ENCODE results near the gene ETV1. TPM values are rescaled to one million over a fixed set of nuclear protein-coding genes. Genes with fewer than 3 reads are reported as not detected.

ETV1 gene
- total and polyA plus RNA-seq, 9 of the 15 experiments (the other 6 are each of a cell fraction or from before 2014, with no cell fraction given), result 7.2 to 27.4 (median 14.0) TPM

DNA sequence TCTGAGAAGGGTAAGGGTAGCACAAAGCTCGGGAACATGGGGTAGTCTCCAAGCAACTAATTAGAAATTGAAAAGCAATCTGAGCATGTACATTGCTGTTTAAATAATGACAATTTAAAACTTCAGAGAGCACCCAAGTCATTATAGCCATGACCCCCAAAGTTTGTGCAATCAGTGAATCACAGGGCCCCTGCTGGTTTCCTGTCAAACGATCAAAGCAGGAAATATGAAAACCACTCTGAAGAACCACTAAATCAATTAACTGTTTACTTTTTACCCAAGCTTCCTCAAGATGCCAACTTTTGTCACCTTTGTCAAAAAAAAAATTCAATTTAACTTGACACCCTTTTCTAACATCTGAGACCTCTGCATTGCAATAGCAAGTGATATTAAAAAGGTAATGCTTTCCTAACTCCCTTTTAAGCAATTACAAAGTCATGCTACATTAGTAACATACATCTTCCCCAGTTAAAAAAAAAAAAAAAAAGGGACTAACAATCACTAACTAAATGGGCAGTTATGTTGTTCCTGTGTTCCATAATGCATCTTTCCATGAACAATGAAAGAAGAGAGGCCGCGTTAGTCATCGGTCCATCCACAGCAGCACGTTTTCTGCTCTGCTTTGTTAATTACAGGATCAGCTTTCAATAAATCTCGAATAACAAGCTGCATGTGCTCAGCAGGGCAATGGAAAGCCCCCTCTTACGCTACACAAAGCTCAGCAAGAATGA lies 80.6 kb downstream of the ETV1 start:
- 75% methylated on average over 8 of the region's 8 CpGs for WGBS (ENCODE audit: insufficient coverage, low coverage, missing lambda C conversion rate)
- TF ChIP-seq, protein P1, sequence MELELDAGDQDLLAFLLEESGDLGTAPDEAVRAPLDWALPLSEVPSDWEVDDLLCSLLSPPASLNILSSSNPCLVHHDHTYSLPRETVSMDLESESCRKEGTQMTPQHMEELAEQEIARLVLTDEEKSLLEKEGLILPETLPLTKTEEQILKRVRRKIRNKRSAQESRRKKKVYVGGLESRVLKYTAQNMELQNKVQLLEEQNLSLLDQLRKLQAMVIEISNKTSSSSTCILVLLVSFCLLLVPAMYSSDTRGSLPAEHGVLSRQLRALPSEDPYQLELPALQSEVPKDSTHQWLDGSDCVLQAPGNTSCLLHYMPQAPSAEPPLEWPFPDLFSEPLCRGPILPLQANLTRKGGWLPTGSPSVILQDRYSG (tag; conservative IDR thresholded peaks at IDR 0.05; ENCODE audit: low read depth), result no peak
- TF ChIP-seq RFX7 (CRISPR knock-in tag; IDR thresholded peaks at IDR 0.05) (no peak), POLR3G (IDR thresholded peaks at IDR 0.05; ENCODE audit: extremely low read depth, insufficient read length, insufficient replicate concordance) (no peak), CBFA2T2 (conservative IDR thresholded peaks at IDR 0.05) (no peak), ZNF511 (CRISPR knock-in tag; IDR thresholded peaks at IDR 0.05) (no peak), SP2 (IDR thresholded peaks at IDR 0.05; ENCODE audit: extremely low read depth, low read depth, low read length, poor library complexity, severe bottlenecking) (no peak), SPI1 (IDR thresholded peaks at IDR 0.05; ENCODE audit: borderline replicate concordance, low read depth, low read length) (no peak), TSC22D4 (tag; IDR thresholded peaks at IDR 0.05) (no peak), CHD2 (IDR thresholded peaks at IDR 0.05; ENCODE audit: low read depth, low read length) (no peak)
- in situ Hi-C loops (cut with MboI), result loop anchor here (10.0 kb wide), 1 partner anchor 1604 kb away; no protein-coding TSS in a partner anchor
- intact Hi-C loops (cut with micrococcal nuclease), result no loop called here
- no peak overlapping the region for H3K4me2 ChIP-seq (ENCODE audit: insufficient read depth, low read length)
- FAIRE-seq (no peak), ATAC-seq (no peak), DNase-seq (ENCODE audit: extremely low read depth in 1 of 4, low spot score in 3 of 4) (no peak)
- 0 out of 3 replicates have a peak, but pooled peaks cover 4% of the 10 kb centered on the region for H3K36me3 ChIP-seq (ENCODE audit: control insufficient read depth, insufficient read depth, low read length)
- no peaks in the 10 kb centered on the region for H3K79me2 ChIP-seq (ENCODE audit: control insufficient read depth, insufficient read depth, low read length)
- POLR2A ChIA-PET, result interaction anchor here (1.0 kb wide), 1 partner anchor 24 kb away, joined by 3 read pairs; no protein-coding TSS in a partner anchor
- no peaks in the 10 kb centered on the region for H3K9me3 ChIP-seq (replicated peaks; ENCODE audit: control insufficient read depth, insufficient read depth, low read depth, low read length)
- H3K9ac ChIP-seq (ENCODE audit: insufficient read depth in 1 of 2, low read depth in 2 of 2, low read length in 2 of 2), result no peak overlapping the region
- no peak overlapping the region for H3K27ac ChIP-seq (ENCODE audit: extremely low read depth, low read depth, low read length)
- CTCF ChIA-PET (ENCODE audit: low intra/inter-chr PET ratio), result interaction anchor here (0.6 kb wide), 1 partner anchor 764 kb away, joined by 3 read pairs; no protein-coding TSS in a partner anchor
- no TSS peak for BruUV-seq (replicated peaks)
- no peaks in the 10 kb centered on the region for H3K27me3 ChIP-seq (ENCODE audit: control insufficient read depth in 2 of 2, insufficient read depth in 2 of 2, low read length in 2 of 2)
- H3K4me1 ChIP-seq (replicated peaks in 1 of 2; ENCODE audit: control insufficient read depth in 2 of 2, insufficient read depth in 2 of 2, low read length in 2 of 2), result no peaks in the 10 kb centered on the region
- H4K20me1 ChIP-seq (replicated peaks; ENCODE audit: control insufficient read depth, insufficient read depth, low read length), result no peaks in the 10 kb centered on the region
- no peak overlapping the region for H3K4me3 ChIP-seq
- no peaks in the 10 kb centered on the region for H3K9me1 ChIP-seq (ENCODE audit: control insufficient read depth, insufficient read depth, low read length)
- H2AFZ ChIP-seq (ENCODE audit: low read depth, low read length), result no peak overlapping the region
